HG02943 (cell line): Measurements from ENCODE around the gene OBP2A.

Source experiments
- ATAC-seq: cut with Tn5 transposase; IDR thresholded peaks from one replicate; pipeline ENCODE4 v1.9.1; 2021; ENCODE audit warnings: mild to moderate bottlenecking, low read depth, moderate library complexity; ENCODE audit not compliant: unreplicated experiment

Gene OBP2A

DNA sequence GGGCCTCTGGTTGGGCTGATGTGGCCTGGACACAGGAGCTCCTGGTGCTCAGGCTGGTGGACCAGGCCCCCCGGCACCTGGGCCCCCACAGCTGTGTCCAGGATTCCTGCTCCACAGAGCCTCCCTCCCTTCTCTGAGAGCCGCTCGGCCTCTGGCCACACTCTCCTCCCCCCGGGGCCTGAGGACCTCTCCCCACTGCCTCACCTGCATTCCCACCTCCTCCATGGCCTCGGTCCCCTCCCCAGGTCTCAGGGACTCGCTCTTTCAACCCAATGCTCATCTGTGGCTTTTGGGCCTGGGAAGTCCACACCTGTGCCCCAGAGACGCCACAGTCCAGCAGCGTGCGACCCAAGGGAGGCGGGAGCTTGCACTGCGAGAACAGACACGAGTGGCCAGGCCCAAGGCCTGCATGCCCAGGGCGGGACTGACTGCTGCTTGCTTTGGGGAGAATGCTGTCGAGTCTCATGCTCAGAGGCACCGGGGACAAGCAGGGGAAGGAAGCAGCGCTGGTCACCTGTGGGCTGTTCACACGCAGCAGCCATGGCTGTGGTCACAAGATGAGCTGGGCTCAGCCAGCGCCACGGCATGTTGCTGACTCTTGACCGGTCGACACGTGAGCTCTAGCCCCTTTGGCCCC, 30.2 kb downstream of the OBP2A start:
- ATAC-seq, result no peak

DNA sequence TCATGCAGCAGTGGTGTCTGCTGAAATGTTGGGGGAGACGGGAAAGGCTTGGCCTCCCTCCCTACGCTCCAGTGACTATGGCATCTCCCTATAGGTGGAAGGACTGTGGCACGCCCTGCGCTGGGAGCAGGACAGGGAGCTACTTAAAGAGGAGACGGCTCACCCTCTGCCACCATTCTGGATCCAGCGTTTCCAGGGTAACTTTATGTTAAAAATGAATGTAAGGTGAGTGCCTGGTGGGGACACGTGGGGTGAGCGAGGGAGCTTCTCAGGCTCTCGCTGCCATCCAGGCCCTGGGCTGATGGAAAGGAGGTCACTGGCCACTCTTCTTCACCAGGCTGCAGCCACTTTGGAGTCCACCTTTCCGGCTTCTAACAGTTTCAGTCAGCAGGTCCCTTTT, 31.3 kb downstream of the OBP2A start:
- no peak for ATAC-seq

DNA sequence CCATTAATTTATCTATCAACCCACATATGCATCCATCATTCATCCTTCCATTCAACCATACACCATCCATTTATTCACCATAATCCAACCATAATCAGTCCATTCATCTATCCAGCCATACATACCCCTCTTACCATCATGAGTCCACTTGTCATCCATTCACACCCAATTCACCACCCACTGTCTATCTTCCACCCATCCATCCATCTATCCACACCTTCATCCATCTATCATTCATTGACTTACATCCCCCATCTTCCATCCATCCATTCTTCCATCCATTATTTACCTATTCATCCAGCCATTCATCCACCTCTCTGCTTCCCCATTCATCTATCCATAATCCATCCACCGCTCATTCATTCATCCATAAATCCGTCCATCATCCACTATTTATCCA, 33.4 kb downstream of the OBP2A start:
- ATAC-seq, result no peak

DNA sequence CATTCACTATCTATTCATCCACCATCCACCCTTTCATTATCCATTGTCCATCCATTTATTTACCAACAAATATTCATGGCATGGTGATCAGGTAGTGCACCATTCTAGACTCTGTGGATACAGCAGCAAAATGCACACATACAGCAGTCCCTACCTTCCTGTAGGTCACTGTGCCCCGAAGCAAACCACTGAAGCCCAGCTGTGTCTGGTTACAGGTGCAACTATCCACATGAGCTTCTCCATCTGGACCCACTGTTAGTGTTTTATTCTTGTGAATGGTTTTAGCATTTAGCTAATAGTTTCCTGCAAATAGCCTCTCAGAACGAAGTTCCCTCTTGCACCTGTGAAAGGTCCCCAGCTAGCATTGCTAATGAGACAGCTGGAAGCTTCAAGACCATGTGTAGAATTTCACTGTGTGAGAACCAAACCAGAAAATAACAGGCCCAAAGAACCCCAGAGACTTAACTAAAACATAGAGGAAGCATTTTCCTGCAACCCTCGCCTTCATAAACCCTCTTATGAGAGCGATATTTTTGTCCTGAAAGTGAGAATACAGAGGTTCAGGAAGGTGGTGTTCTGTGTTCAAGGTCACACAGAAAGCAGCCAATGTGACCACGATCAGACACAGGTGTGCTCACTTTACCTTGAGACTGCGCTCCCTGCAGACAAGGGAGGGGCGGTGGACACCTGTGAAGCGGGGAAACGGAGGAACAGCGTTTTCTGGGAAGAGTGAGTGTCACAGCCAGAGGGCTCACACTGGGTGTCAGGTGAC, 34.1 kb downstream of the OBP2A start:
- ATAC-seq, result no peak

DNA sequence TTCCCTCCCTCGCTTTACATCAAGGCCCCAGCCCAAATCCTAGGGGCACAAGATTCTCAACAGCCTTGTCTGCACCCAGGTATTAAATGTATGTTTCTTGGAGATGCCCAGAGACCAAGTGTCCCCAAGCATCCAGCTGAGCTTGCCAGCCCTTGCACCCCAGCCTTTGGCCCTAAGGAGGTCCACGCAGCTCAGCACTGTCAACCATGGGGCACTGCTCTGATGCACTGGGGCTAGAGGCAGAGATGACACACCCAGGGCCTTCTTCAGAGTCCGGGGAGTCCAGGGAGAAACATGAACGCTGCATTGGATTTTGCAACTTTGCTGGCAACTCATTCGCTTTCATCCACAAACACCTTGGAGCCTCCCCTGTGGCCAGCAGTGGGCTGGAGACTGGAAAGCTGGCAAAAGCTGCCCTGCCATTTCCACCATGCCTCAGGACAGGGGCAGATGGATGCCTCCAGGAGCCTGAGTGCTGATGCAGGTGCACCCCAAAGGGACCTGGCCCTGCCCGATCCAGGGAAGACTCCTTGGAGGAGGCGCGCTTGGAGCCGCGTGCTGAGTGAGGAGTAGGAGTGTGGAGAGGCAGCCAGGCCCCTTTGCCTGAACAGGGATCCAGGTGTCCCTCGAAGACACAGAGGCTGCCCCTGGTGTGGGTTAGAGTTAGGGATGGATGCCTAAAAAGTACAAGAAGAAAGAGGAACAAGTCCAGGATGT, 34.9 kb downstream of the OBP2A start:
- ATAC-seq, result no peak

DNA sequence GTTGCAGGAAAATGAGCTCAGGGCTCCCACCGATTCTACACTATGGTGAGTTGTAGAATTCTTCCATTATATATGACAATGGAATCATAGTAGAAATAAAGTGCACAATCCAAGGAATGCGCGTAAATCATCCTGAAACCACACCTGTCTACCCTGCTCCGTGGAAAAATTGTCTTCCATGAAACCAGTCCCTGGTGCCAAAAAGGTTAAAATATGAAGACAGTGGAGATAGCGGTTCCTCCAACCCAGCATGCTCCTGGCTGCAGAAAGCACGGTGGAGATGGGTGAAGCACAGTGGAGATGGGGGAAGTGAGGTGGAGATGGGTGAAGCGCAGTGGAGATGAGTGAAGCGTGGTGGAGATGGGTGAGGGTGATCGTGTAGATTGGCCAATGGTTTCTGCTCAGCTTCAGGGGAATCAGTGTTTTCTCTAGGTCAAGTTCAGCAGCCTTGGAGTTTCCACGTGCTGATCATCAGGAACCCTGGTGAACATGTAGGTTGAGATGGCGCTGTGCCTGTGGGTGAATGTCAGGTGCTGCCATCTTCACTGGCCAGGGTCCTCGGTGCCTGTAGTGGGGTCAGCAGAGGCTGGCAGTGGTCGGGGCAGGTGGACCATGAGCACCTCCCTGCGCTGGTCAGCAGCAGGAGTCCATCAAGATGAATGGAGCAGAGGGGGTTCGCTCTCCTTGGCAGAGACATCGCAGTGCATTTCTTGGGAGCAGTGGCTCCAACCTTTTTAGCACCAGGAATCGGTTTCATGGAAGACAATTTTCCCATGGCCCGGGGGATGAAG, 35.9 kb downstream of the OBP2A start:
- no peak for ATAC-seq

DNA sequence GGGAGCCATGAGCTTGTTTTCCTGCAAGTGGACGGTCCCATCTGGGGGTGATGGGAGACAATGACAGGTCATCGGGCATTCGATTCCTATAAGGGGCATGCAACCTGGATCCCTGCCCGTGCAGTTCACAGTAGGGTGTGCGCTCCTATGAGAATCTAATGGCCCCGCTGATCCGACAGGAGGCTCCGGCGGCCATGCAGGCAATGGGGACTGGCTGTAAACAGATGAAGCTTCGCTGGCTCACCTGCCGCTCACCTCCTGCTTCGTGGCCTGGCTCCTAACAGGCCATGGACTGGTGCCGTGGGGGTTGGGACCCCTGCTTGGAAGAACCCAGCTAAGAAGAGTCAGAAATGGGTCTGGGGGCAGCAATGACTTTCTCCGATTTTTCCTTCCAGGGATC, 36.6 kb downstream of the OBP2A start:
- no peak for ATAC-seq

DNA sequence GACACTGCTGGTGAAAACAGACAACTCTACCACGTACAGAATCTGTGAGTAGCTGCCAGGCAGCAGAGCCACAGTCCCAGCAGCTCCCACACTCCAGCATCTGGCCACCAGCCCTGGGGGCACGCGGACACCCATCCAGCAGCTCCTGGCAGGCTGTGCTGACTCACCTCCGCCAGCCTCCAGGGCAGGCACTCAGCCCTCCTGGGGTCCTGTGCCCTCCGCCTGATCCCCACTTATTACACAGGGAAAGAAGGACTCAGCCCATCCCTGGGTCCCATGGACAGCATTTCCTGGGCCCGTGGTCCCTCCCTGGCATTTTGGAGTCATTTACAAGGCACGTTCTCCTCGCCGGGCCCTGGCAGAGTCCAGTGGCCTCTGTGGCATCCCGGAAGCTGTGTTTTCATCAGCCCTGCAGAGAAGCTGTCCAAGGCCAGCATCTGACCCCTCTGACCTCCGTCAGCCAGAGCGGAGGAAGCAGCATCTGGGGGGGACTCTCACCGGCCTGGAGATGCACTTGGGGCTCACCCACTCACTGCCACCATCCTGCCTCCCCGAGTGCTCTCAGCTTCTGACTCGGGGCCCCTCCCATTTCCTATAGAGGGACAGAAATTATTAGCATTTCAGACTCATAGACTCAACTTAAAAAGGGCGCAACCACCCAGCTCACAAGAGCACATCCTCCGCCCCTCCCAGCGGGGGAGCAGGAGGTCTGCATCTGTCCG, 37.2 kb downstream of the OBP2A start:
- no peak for ATAC-seq

DNA sequence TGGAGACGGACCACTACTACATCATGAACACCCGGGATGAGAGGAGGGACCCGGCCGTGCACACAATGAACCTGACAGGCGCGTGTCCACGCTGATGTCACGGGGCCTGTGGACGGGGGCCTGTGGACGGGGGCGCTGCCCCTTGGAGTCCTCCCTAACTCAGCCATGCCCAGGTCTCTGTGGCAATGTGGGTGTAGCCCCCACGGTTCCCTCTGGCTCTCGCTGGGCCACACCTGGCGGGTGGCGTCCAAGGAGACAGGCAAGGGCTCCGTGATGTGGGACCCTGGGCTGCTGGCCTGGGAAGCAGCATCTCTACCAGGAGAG, 37.7 kb downstream of the OBP2A start:
- ATAC-seq, result no peak

DNA sequence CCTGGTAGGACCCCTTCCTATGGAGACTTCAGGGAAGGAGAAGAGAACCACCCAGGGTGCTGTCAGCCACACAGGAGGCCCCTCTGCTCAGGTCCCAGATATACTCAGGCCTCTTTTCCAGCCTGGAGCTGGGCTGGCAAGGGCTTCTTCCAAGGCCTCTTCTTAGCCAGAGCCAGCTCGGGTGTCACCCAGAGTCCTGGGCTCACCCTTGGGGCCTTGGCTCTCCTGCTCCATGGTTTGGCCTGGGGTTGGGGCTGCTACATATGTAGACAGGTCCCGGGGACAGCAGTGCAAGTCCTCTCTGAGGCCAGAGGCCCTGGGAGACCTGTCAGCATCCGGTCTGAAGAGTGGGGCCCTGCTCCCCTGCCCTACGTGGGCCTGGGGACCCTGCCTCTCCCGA, 38.4 kb downstream of the OBP2A start:
- ATAC-seq, result no peak

DNA sequence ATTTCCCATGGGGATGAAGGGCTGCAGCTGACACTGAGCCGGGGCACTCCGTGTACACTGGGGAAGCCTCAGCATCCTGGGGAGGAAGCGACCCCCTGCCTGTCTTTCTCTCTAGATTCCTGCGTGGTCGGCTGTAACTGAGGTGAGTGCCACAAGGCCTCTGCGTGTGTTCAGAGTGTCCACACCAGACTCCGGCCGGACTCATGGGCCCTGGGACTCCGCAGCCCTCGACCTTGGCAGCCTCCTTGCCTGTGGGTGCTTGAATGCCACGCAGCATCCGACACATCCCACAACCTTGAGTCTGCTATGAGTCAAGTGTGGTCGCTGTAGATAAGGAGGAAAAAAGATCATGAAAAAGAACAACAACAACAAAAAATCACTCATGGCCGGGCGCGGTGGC, 39.0 kb downstream of the OBP2A start:
- ATAC-seq, result no peak

DNA sequence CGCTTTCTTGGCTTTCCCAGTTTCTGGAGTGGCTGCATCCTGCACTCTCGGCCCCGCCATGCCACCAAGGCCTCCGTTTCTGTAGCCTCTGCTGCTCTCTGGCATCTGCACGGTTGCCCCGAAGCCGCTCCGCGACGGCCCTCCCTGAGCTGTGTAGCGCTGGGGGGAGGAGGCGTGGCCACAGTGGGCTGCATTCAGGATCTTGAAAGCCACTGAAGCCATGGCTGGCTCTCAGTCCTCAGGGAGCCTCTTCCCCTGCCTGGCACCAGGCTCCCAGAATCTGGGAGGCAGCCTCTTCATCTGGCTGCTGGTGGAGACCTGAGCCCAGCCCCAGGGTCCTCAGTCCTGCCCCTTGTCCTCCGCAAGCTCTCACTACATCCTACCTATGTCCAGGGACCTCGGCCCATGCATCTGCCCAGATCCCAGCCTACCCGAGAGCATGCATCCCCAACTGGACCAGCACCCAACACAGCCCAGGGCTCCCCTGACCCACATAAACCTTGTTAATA, 40.7 kb downstream of the OBP2A start:
- no peak for ATAC-seq

DNA sequence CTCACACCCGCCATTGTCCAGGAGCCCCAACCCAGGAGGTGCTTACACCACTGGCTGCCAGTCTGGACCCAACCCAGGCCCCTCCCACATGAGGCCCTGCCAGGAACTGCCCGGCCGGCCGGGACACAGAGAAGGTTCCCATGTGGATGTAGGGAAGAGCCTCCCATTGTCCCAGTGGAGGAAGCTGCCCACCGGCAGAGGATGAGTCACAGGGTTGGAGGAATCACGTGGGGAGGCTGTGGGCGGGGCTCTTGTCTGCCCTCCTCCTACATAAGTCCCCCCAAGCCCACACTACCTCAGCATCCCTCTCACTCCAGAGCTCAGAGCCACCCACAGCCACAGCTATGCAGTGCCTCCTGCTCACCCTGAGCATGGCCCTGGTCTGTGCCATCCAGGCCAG, 41.7 kb downstream of the OBP2A start:
- ATAC-seq, result no peak

DNA sequence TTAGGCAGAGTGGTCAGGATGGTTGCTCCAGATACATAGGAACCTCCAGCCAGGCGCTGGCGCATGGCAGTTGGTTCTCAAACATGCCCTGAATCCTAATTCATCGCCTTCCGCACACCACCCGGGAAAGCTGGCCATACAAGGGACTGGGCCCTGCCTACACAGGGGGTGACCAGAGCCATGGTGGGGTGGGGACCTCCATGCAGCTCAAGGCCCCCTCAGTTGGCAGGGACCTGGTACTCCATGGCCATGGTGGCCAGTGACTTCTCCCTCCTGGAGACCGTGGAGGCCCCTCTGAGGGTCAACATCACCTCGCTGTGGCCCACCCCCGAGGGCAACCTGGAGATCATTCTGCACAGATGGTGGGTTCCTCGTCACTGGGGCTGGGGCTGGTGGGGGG, 42.4 kb downstream of the OBP2A start:
- ATAC-seq, result no peak

DNA sequence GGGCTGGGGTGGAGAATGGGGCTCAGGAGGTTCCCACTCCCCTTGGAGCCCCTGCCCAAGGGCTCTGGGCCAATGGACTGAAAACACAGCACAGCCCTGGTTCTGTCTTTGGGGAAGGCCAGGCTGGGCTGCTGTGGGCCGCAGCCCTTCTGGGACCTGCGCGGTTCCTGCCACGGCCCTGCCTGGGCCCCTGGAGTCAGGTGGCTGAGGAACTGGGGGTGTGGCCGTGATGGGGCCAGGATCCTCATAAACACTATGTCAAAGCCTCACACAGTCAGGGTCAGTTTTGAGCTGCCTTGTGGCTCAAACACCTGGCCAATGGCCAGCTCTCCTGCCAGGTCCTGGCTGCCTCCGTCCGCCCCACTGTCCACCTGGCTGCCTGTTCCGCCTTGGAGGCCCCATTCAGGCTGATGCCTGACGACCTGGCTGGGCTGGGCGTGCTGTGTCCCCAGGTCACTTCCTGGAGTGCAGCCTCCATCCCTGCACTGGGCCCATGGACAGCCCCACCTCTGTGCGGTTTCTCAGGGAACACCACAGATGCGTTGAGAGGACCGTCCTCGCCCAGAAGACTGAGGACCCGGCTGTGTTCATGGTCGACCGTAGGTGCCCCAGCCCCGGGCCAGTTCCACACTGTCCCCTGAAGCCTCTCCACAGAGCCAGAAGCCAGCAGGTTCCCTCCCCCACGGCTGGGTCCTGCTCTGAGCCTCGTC, 43.1 kb downstream of the OBP2A start:
- ATAC-seq, result no peak

DNA sequence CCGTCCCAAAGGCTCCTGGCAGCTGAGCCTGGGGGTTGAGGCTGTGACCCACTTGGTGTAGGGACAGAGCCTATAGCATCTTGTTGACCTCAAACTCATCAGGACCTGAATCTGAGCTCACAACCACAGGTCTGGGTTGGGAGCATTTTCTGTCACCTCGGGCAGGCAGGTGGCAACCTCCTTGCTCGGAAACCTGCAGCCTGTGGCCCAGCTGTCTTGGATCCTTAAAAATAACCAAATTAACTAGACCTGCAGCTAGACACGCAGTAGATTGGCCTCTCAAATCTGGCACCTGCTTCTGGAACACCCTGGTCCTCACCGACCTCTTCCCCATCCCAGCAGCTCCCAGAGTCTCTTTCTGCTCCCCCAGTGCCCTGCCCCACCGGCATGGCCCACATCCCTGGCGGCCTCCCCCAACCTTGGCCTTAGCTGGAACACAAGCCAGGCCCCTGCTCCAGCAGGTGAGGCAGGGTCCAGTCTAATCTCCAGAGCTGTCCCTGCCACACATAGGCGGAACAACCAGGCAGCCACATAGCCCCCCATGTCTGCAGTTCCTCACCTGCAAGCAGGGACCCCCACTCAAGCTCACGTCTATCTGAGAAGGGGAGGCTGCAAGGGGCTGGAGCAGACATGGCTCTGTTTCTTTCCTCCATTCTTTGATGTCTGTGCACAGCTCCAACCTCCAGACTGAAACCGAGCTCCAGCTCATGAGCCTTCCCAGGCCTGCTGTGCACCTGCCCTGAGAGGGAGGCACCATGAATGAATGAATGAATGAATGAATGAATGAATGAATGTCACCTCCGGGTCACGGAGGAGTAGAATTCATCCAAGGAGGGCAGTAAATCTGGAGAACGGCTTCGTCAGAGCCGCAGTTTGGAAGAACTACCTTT, 43.9 kb downstream of the OBP2A start:
- no peak for ATAC-seq

DNA sequence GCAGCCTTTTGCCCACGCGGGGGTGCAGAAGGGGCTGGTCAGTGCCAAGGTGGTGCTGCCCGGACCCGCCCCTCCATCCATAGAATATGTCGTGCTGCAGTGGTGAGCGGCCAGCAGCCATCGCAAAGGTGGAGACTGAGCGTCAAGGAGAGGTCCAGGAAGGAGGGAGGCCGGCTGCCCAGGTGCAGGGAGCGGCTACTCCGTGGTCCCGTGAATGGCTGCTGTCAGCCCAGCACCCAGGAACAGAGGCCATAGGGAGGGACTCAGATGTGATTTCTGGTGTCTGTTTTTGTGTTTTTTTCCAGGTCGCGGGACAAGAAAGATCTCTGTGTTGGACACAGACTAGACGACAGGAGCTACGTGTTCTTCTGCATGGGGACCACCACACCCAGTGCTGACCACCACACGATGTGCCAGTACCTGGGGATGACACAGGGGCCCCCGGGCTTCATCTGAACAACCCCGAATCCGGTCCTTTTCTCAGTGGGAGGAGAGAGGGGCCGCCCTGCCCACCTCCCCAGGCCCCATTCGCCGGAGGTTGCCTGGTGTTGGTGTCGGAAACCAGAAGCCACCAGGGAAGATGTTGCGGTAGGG, 44.7 kb downstream of the OBP2A start:
- ATAC-seq, result no peak
